Fibroblast of skin of right quadriceps (primary cell): ENCODE measurements around the gene SLC22A23.

Experiments used
- DNase-seq: peaks from one replicate; pipeline ENCODE4 v3.0.0-alpha.2; 2013

The SLC22A23 gene

GRCh38 chr6:3314621-3315467 is 142.0 kb downstream of the SLC22A23 start:
- DNase-seq: no peak

GRCh38 chr6:3314176-3314575 is 142.7 kb downstream of the SLC22A23 start:
- no peak for DNase-seq

GRCh38 chr6:3312604-3313231 is 144.1 kb downstream of the SLC22A23 start:
- DNase-seq: no peak

DNA sequence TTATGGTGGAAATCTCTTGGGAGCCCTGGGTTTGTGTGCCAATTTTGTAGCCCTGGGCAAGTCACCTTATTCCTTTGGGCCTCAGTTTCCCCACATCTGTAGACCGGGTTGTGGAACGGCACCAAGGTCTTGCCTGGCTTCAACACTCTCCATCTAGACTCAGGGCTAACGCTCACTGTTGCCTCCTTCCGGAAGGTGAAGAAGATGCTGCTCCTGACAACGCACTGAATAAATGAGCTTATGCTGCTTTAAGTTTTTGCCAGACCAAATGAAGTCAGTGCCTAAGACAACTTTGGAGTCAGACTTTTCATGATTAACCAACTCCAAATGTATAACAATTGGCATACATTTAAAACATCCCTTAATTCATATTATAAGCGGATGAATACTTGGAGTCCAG is 145.0 kb downstream of the SLC22A23 start:
- no peak for DNase-seq

DNA sequence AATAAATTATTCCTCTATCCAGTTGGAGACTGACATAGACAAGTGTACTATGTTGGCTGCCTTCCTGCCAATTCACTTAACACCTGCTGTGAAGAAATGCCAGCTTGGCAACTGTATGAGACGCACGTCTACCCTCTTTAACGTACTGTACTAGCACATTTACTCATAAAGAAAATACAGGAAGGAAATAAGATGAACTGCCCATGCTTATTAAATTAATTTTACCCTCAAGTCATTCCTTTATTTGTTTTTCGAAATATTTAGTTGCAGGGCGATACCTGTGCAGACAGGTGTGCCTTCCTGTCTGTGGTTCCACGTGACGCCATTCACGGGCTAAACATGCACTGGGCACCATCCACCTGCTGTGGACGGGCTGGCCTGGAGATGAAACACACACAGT is 146.1 kb downstream of the SLC22A23 start:
- DNase-seq: no peak

DNA sequence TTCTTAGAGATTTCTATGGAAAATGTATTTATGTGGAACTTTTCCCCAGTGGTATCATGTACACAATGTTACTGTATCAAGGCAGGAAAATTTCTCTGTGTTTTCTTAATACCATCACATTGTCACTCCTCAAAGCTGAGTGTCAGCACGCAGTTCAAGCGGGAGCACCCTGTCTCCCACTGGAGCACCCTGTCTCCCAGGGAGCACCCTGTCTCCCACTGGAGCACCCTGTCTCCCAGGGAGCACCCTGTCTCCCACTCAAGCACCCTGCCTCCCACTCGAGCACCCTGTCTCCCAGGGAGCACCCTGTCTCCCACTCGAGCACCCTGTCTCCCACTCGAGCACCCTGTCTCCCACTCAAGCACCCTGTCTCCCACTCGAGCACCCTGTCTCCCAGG is 146.8 kb downstream of the SLC22A23 start:
- DNase-seq: no peak

- no peak for DNase-seq
These were observed 147.3 kb downstream of the SLC22A23 start for GRCh38 chr6:3309391-3310050.

GRCh38 chr6:3308106-3308505 is 148.7 kb downstream of the SLC22A23 start:
- DNase-seq: no peak

- DNase-seq: no peak
These were observed 149.4 kb downstream of the SLC22A23 start for GRCh38 chr6:3307436-3307835.

GRCh38 chr6:3306848-3307247 is 150.0 kb downstream of the SLC22A23 start:
- DNase-seq: no peak

DNA sequence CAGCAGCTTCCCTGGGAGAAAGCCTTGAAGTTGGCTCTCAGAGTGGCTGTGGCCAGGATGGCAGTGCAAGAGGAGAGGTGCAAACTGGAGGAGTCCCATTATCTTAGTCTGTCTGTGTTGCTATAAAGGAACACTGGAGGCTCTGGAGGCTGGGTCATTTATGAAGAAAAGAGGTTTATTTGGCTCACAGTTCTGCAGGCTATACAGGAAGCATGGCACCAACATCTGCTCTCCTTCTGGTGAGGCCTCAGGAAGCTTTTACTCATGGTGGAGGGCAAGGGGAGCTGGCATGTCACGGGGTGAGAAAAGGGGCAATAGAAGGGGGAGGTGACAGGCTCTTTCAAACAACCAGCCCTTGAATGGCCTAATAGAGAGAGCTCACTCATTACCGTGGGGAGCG is 151.0 kb downstream of the SLC22A23 start:
- DNase-seq: no peak

- DNase-seq: no peak
These were observed 151.7 kb downstream of the SLC22A23 start for GRCh38 chr6:3305216-3305565.

DNA sequence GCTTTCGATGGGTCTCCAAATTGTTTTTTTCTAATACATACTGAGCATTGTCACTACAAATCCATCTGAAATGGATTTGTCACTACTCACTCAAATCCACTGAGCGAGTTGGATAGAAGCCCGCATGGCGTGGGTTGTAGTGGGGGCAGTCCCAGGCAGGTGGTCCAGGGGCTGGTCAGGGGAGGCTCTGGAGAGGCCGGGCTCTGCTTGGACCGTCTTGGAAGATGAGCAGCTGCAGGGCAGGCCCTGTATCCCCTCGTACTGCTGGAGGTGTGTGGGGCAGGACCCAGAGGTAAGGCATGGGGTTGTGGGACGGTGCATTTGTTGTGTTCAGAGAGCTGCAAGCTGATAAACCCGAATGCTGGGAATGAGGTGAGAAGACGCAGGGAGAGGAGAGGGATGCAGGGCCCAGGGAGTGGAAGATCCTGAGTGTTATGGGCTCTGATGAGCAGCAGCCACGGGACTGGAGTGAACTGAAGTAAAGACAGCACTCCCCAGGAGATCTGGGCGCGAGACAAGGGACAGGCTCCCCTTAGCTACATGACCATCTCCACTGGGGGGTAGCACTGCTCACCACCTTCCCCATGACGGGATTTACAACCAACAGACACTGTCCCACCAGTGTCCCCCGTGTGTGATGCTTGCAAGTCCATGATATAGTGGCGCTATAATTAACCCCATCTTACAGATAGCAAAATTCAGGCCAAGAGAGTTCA is 152.2 kb downstream of the SLC22A23 start:
- DNase-seq: no peak

GRCh38 chr6:3303795-3304411 is 152.9 kb downstream of the SLC22A23 start:
- DNase-seq: no peak

DNA sequence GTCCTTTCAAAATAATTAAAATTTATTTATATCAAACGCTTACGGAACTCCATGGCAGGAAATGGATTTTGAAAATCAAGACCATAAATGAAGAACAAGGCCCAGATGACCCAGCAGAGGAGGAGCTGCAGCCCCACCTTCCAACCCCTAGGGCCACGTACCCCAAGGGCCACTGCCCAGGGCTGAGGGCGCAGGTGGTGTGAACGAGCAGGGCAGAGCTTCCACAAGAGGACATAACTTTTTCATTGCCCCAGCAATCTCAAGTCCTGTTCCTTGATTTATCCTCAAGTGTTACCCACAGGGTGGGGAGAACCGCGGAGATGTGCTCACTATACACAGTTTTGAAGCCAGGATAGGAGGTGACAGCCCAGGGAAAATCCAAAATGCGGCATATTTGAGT is 155.3 kb downstream of the SLC22A23 start:
- DNase-seq: no peak

GRCh38 chr6:3299221-3299620 is 157.6 kb downstream of the SLC22A23 start:
- no peak for DNase-seq

GRCh38 chr6:3297909-3298308 is 158.9 kb downstream of the SLC22A23 start:
- no peak for DNase-seq

- DNase-seq: no peak
These were observed 159.8 kb downstream of the SLC22A23 start for GRCh38 chr6:3297006-3297405.

DNA sequence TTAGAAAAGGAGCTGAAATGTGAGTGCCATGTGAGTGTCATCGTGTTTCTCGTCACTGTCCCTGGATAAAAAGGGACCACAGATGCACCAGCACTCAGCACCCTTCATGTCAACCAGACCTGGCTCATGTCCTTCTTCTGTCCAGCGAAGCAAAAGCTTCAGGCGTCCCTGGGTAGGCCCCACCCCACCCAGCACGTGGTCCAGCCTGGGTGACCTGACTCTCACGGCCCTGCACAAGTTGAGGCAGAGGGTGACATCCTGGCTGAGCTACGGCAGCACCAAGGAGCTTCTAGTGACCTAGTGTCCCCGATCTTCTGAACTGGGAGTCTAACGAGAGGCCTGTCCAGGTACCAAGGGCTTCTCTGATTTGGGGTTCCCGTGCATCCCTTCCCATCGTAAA is 160.3 kb downstream of the SLC22A23 start:
- no peak for DNase-seq

DNA sequence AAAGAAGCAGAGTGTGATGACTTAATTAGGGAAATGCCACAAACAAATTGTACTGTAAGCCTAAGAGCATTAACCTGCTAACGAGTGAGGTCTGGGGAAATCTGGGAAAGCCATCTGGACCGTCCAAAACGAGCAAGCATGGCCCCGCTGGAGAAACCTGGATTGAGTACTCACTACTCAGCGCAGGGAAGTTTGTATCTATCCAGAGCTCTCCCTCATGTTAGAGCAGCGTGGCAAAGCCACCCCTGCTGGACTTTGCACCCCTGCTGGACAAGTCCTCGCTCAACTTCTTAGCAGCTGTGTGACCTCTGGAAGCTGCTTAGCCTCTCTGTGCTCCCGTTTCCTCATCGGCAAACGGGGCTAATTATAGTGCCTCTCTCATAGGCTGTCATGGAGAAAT is 160.8 kb downstream of the SLC22A23 start:
- no peak for DNase-seq

- no peak for DNase-seq
These were observed 161.7 kb downstream of the SLC22A23 start for GRCh38 chr6:3294921-3295871.

GRCh38 chr6:3294396-3294795 is 162.5 kb downstream of the SLC22A23 start:
- DNase-seq: no peak
